ENCODE measurements around the gene BHMT2. TPM values are rescaled to one million over a fixed set of nuclear protein-coding genes. Genes with fewer than 3 reads are reported as not detected.

The BHMT2 gene
- total and polyA plus RNA-seq, 5 experiments from 2014 or later = not detected

DNA sequence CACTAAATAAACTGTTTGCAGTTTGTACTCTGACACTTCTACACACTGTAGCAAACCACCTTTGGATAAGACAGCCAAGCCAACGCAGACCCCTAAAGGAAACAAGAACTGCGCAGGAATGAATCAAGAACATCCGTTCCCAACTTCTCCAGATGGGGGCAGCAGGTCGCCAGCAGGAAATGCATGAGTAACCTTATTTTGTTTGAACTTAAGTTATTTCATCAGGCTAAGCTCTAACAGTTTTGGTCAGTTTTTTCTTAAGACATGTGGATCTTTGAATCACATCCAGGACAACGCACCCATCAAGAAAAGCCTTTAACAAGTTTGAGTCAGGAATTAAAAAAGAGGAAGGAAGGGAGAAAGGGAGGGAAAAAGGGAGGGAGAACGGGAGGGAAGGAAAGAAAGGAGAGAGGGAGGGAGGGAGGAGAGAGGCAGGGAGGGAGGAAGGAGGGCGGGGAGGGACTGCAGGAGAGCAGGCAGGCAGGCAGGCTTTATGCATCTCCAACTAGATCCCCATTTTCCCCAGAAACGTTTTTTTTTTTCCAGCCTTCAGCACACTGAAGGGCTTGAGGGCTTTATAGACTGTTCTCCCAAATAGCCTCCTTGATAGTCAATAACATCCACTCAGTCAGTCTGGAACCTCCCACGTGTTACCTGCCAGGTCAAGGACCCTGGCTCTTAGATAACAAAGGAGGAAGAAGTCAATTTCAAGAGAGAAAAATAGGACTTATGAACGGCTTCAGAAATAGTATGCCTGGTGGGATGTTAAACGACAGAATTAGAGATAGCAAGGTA lies 64.3 kb downstream of the BHMT2 start:
- Mint-ChIP-seq H3K4me1 (peaks cover 4 to 14% (median 9%) of the 10 kb centered on the region in 4 donors), H3K27me3 (peaks cover 0 to 9% (median 5%) of the 10 kb centered on the region in 5 donors), H3K36me3 (no peaks in the 10 kb centered on the region), H3K9me3 (no peaks in the 10 kb centered on the region), H3K4me3 (peak overlapping the region; percentile 34 to 80 (median 60)), H3K27ac (peak overlapping the region in 7 of 10 donors; percentile 16 to 77 (median 49))
- POLR2A ChIA-PET = interaction anchor here (1.7 kb wide), 1 partner anchor 149 kb away, joined by 6 read pairs; the partner anchor contains the start of gene ARSB
- peak; percentile 22 to 68 (median 52) for DNase-seq
- ATAC-seq = peak; percentile 77 to 92

DNA sequence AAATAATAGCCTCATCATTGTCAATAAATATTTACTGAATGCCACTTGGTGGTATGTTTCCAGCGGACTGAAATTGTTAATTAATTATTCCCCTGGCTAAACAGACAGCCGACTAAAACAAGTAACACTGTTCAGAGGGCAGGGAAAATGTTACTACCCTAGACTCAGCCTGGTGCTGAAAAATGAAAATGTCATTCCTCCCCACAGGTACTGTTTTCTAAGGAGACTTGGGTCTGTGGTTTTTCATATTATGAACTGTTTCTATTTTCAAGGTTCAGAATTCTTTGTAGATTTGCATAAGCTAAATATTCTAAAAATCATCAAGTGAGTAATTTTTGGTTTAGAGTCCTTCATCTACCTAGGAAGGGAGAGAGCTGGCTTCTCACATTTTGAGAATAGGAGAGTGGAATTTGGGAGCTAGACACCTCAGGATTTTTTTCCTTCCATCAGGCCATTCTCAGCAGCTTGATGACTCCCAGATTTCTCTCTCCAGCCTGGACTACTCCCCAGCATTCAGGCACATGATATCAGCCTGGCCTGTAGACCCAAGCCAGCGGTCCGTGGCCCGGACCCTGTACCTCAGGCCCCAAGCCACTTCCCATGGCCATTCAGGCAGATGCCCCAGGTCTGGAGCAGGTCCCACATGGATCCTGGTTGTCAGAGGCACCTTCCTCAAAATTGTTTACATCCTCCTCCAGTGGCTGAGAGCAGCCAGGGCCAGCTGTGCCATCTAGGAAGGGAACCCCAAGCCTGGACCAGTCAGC lies 66.4 kb downstream of the BHMT2 start:
- ATAC-seq = no peak
- H3K4me1 Mint-ChIP-seq = peaks cover 3 to 14% (median 9%) of the 10 kb centered on the region in 4 donors
- H3K27ac Mint-ChIP-seq = no peak overlapping the region
- DNase-seq = no peak
- no peak overlapping the region for H3K4me3 Mint-ChIP-seq
- H3K9me3 Mint-ChIP-seq = peaks cover 0 to 8% (median 7%) of the 10 kb centered on the region in 9 donors
- POLR2A ChIA-PET = no interaction called here
- peaks cover 0 to 9% (median 5%) of the 10 kb centered on the region in 3 donors for H3K36me3 Mint-ChIP-seq
- H3K27me3 Mint-ChIP-seq = peaks cover 0 to 9% (median 5%) of the 10 kb centered on the region in 5 donors

- Mint-ChIP-seq H3K27me3 (peaks cover 0 to 9% (median 5%) of the 10 kb centered on the region in 5 donors), H3K4me3 (no peak overlapping the region), H3K27ac (no peak overlapping the region), H3K4me1 (peaks cover 3 to 14% (median 9%) of the 10 kb centered on the region in 4 donors), H3K9me3 (peaks cover 0 to 14% (median 7%) of the 10 kb centered on the region in 9 donors), H3K36me3 (peaks cover 0 to 11% (median 8%) of the 10 kb centered on the region in 3 donors)
- ATAC-seq (no peak), DNase-seq (no peak)
- POLR2A ChIA-PET = no interaction called here
Observed at GRCh38 chr5:79136618-79137017, 67.1 kb downstream of the BHMT2 start.

Other genes with a start within 250 kb of the BHMT2 start
- 1 to 10 TPM; 4.1 to 4.6 TPM for gene ARSB, start 84.5 kb upstream of the BHMT2 start, total RNA-seq
- gene ARSB, start 84.5 kb upstream of the BHMT2 start, polyA plus RNA-seq = 1 to 10 TPM; 2.2 to 4.7 (median 3.4) TPM
- under 1 TPM in 1 of 2 experiments, not detected in 1; 0.99 TPM for gene DMGDH, start 93 bp upstream of the BHMT2 start, total RNA-seq
- under 1 TPM in 2 of 3 donors, not detected in 1; 0.12 to 0.23 TPM for gene DMGDH, start 93 bp upstream of the BHMT2 start, polyA plus RNA-seq
- not detected for gene BHMT, start 42.0 kb downstream of the BHMT2 start, total RNA-seq
- not detected for gene BHMT, start 42.0 kb downstream of the BHMT2 start, polyA plus RNA-seq
- gene JMY, start 166.4 kb downstream of the BHMT2 start, total RNA-seq = 10 to 100 TPM; 27.1 to 27.3 TPM
- gene JMY, start 166.4 kb downstream of the BHMT2 start, polyA plus RNA-seq = 1 to 10 TPM; 5.3 to 5.7 (median 5.6) TPM